Upper lobe of left lung (tissue), 6 donors: ENCODE data around the gene MKI67. TPM values are rescaled to one million over a fixed set of nuclear protein-coding genes. Genes with fewer than 3 reads are reported as not detected.

Source experiments
- ATAC-seq, 2 donors: fragments of 200-7000 bp; cut with Tn5 transposase; one replicate each; pipeline ENCODE4 v1.9.1; 2022; ENCODE audit warnings: mild to moderate bottlenecking in 2 of 2, moderate library complexity in 2 of 2; ENCODE audit not compliant: low FRiP score in 2 of 2
- DNase-seq, 2 donors: peaks; one replicate each; pipeline ENCODE4 v3.0.0-alpha.2; 2019 to 2020
- H3K27ac ChIP-seq, 4 donors: fragments of 200-600 bp; sonication (generic); one replicate each; pipeline ENCODE4 v1.5.1; 2016 to 2019
- H3K27me3 ChIP-seq, 4 donors: fragments of 200-600 bp; sonication (generic); one replicate each; pipeline ENCODE4 v1.5.1; 2017 to 2019
- H3K36me3 ChIP-seq, 4 donors: fragments of 200-600 bp; sonication (generic); one replicate each; pipeline ENCODE4 v1.5.1; 2016 to 2019
- H3K4me1 ChIP-seq, 4 donors: fragments of 200-600 bp; sonication (generic); one replicate each; pipeline ENCODE4 v1.5.1; 2018 to 2019
- H3K4me3 ChIP-seq, 4 donors: fragments of 200-600 bp; sonication (generic); one replicate each; pipeline ENCODE4 v1.5.1; 2017 to 2019; ENCODE audit warnings: mild to moderate bottlenecking in 2 of 4, moderate library complexity in 1 of 4
- H3K9me3 ChIP-seq, 4 donors: fragments of 200-600 bp; sonication (generic); one replicate each; pipeline ENCODE4 v1.5.1; 2018 to 2019
- CTCF ChIP-seq, 6 experiments: fragments of 450-650 bp in 4 of 6; fragments of 200-600 bp in 2 of 6; sonication (generic) in 2 of 6; IDR thresholded peaks; one replicate each; pipeline ENCODE4 v1.5.1; 2016 to 2019; ENCODE audit warnings: antibody characterized with exemption in 6 of 6
- EP300 ChIP-seq, 4 donors: sonication (generic); formaldehyde crosslinking; IDR thresholded peaks; one replicate each; pipeline ENCODE4 v1.5.1; 2017; ENCODE audit warnings: antibody characterized with exemption in 4 of 4, control low read depth in 2 of 4
- POLR2A ChIP-seq, 4 donors: fragments of 450-650 bp; IDR thresholded peaks; one replicate each; pipeline ENCODE4 v1.5.1; 2016 to 2017; ENCODE audit warnings: antibody characterized with exemption in 4 of 4, mild to moderate bottlenecking in 2 of 4
- POLR2AphosphoS5 ChIP-seq, 2 donors: sonication (generic); formaldehyde crosslinking; IDR thresholded peaks; one replicate each; pipeline ENCODE4 v1.5.1; 2017; ENCODE audit warnings: antibody characterized with exemption in 2 of 2
- WGBS, 2 donors: methylation state at CpG; one replicate each; pipeline ENCODE4 v1.1.5; 2017 to 2018; 5-methylcytosine and 5-hydroxymethylcytosine counted together
- total RNA-seq, 6 donors: library from RNA; depleted of rRNA in 4 of 6; stranded (reverse); fragments of >200 nt in 4 of 6; gene quantifications; one replicate each; pipeline versions ENCODE4 v1.1.0 to v1.2.1, GENCODE V29; 2016 to 2021
- donor health status: DM: no; HTN: no; CAD: no; lungs with moderate emphysema.
- donor health status: DM: no; HTN: yes; CAD: no; lungs with severe emphysema.

MKI67 gene
- 1 to 10 TPM; 1.0 to 7.3 (median 5.0) TPM for total RNA-seq

- Histone ChIP-seq H3K4me1 (peaks cover 12 to 22% (median 15%) of the 10 kb centered on the region in 4 donors), H3K4me3 (peak within 1 kb of the TSS; percentile 27 to 79 (median 73)), H3K27ac (peak within 1 kb of the TSS in 2 of 4 donors; percentile 16 to 40), H3K27me3 (peaks cover 0 to 3% (median 0%) of the 10 kb centered on the region in 4 donors), H3K9me3 (no peaks in the 10 kb centered on the region), H3K36me3 (no peaks in the 10 kb centered on the region)
- WGBS, 2 donors, result 0 to 1% methylated on average over 39 to 55 of the region's 95 CpGs
- peak; percentile 87 to 94 for DNase-seq
- ATAC-seq, result peak; percentile 91 to 96
- TF ChIP-seq POLR2A (IDR thresholded peaks at IDR 0.05) (no peak), POLR2AphosphoS5 (IDR thresholded peaks at IDR 0.05) (peak in 1 of 2 donors; percentile 12), EP300 (IDR thresholded peaks at IDR 0.05) (no peak)
Observed at GRCh38 chr10:128125944-128126764, at the start of gene MKI67. MKI67 (minus strand) TSS chr10:128126423; CDS start chr10:128125667, 756 bp downstream.

GRCh38 chr10:128174581-128175559, 48.6 kb upstream of the MKI67 start:
- 83 to 85% methylated on average over 4 of the region's 4 CpGs for WGBS, 2 donors

GRCh38 chr10:128173386-128173785, 47.2 kb upstream of the MKI67 start:
- Histone ChIP-seq H3K36me3 (no peaks in the 10 kb centered on the region), H3K27me3 (no peaks in the 10 kb centered on the region), H3K4me3 (no peak overlapping the region), H3K27ac (no peak overlapping the region), H3K4me1 (no peaks in the 10 kb centered on the region), H3K9me3 (peaks cover 3 to 18% (median 8%) of the 10 kb centered on the region in 4 donors)
- DNase-seq, result no peak
- 52 to 72% methylated on average over 1 of the region's 1 CpG for WGBS, 2 donors
- TF ChIP-seq EP300 (IDR thresholded peaks at IDR 0.05), result no peak
- no peak for TF ChIP-seq POLR2A (IDR thresholded peaks at IDR 0.05)
- TF ChIP-seq POLR2AphosphoS5 (IDR thresholded peaks at IDR 0.05), result no peak
- no peak for TF ChIP-seq CTCF (IDR thresholded peaks at IDR 0.05)
- no peak for ATAC-seq

More at GRCh38 chr10:128174581-128175559, 48.6 kb upstream of the MKI67 start:
- TF ChIP-seq POLR2AphosphoS5 (IDR thresholded peaks at IDR 0.05) (no peak), EP300 (IDR thresholded peaks at IDR 0.05) (no peak), CTCF (IDR thresholded peaks at IDR 0.05) (no peak), POLR2A (IDR thresholded peaks at IDR 0.05) (no peak)
- Histone ChIP-seq H3K4me3 (no peak overlapping the region), H3K9me3 (peaks cover 3 to 18% (median 8%) of the 10 kb centered on the region in 4 donors), H3K4me1 (no peaks in the 10 kb centered on the region), H3K27me3 (no peaks in the 10 kb centered on the region), H3K36me3 (no peaks in the 10 kb centered on the region), H3K27ac (no peak overlapping the region)
- ATAC-seq (no peak), DNase-seq (no peak)

GRCh38 chr10:128172756-128173155, 46.5 kb upstream of the MKI67 start:
- 88 to 89% methylated on average over 1 of the region's 1 CpG for WGBS, 2 donors

More at GRCh38 chr10:128172756-128173155, 46.5 kb upstream of the MKI67 start:
- Histone ChIP-seq H3K4me3 (no peak overlapping the region), H3K27ac (no peak overlapping the region), H3K27me3 (no peaks in the 10 kb centered on the region), H3K36me3 (no peaks in the 10 kb centered on the region), H3K4me1 (no peaks in the 10 kb centered on the region), H3K9me3 (peaks cover 3 to 18% (median 8%) of the 10 kb centered on the region in 4 donors)
- DNase-seq, result no peak
- TF ChIP-seq POLR2AphosphoS5 (IDR thresholded peaks at IDR 0.05) (no peak), EP300 (IDR thresholded peaks at IDR 0.05) (no peak), CTCF (IDR thresholded peaks at IDR 0.05) (no peak), POLR2A (IDR thresholded peaks at IDR 0.05) (no peak)
- no peak for ATAC-seq
